H9 (cell line): ENCODE results near the gene UBE3C. TPM values are rescaled to one million over a fixed set of nuclear protein-coding genes. Genes with fewer than 3 reads are reported as not detected.

Experiments
- DNase-seq: peaks from one replicate; pipeline ENCODE4 v3.0.0-alpha.2; 2017
- H2AFZ ChIP-seq: one replicate; pipeline ENCODE4 v1.6.1; 2013; ENCODE audit warnings: mild to moderate bottlenecking, low read length, control low read depth, moderate library complexity
- H2AK5ac ChIP-seq: 2 replicates; pipeline ENCODE4 v1.6.1; 2013; ENCODE audit warnings: low read length, control low read depth, mixed read lengths; ENCODE audit not compliant: insufficient read length
- H2BK120ac ChIP-seq: one replicate; pipeline ENCODE4 v1.6.1; 2013; ENCODE audit warnings: low read depth, mild to moderate bottlenecking, low read length, control low read depth, inconsistent platforms; ENCODE audit not compliant: poor library complexity, severe bottlenecking
- H2BK12ac ChIP-seq: 2 replicates; pipeline ENCODE4 v1.6.1; 2013; ENCODE audit warnings: low read length, control low read depth, mixed read lengths, low read depth; ENCODE audit not compliant: insufficient read length
- H2BK15ac ChIP-seq: 2 replicates; pipeline ENCODE4 v1.6.1; 2013; ENCODE audit warnings: low read depth, low read length, control low read depth
- H2BK20ac ChIP-seq: one replicate; pipeline ENCODE4 v1.6.1; 2013; ENCODE audit warnings: low read depth, mild to moderate bottlenecking, low read length, control low read depth, inconsistent platforms; ENCODE audit not compliant: poor library complexity, severe bottlenecking
- H2BK5ac ChIP-seq: 2 replicates; pipeline ENCODE4 v1.6.1; 2013; ENCODE audit warnings: low read length, control low read depth, mixed read lengths; ENCODE audit not compliant: insufficient read length
- H3K14ac ChIP-seq: 2 replicates; pipeline ENCODE4 v1.6.1; 2013; ENCODE audit warnings: low read length, control low read depth; ENCODE audit not compliant: insufficient read depth
- H3K18ac ChIP-seq: 2 replicates; pipeline ENCODE4 v1.6.1; 2013; ENCODE audit warnings: low read depth, mild to moderate bottlenecking, mixed read lengths, low read length, control low read depth; ENCODE audit not compliant: insufficient read length
- H3K23ac ChIP-seq: 2 replicates; pipeline ENCODE4 v1.6.1; 2013; ENCODE audit warnings: low read length, control low read depth, mixed read lengths, low read depth; ENCODE audit not compliant: insufficient read length
- H3K23me2 ChIP-seq: 2 replicates; pipeline ENCODE4 v1.6.1; 2013; ENCODE audit warnings: low read depth, mild to moderate bottlenecking, mixed read lengths, low read length, control low read depth; ENCODE audit not compliant: insufficient read length, poor library complexity, severe bottlenecking
- H3K27ac ChIP-seq: 2 replicates; pipeline ENCODE4 v1.5.1; 2013; ENCODE audit warnings: low read length, control low read depth, mixed read lengths, low read depth; ENCODE audit not compliant: insufficient read length
- H3K27me3 ChIP-seq: 2 replicates; pipeline ENCODE4 v1.6.1; 2013; ENCODE audit warnings: low read length, control low read depth, inconsistent platforms; ENCODE audit not compliant: insufficient read depth
- H3K4ac ChIP-seq: 2 replicates; pipeline ENCODE4 v1.6.1; 2013; ENCODE audit warnings: low read depth, mild to moderate bottlenecking, control low read depth, inconsistent platforms, low read length, moderate library complexity
- H3K4me1 ChIP-seq: 2 replicates; pipeline ENCODE4 v1.6.1; 2013; ENCODE audit warnings: low read length, control low read depth, inconsistent platforms; ENCODE audit not compliant: insufficient read depth
- H3K4me2 ChIP-seq: 2 replicates; pipeline ENCODE4 v1.6.1; 2013; ENCODE audit warnings: low read length, control low read depth, mixed read lengths; ENCODE audit not compliant: insufficient read length, insufficient read depth
- H3K56ac ChIP-seq: 2 replicates; pipeline ENCODE4 v1.6.1; 2013; ENCODE audit warnings: low read depth, mild to moderate bottlenecking, mixed read lengths, low read length, control low read depth; ENCODE audit not compliant: insufficient read length
- H3K79me1 ChIP-seq: 2 replicates; pipeline ENCODE4 v1.6.1; 2013; ENCODE audit warnings: low read depth, mild to moderate bottlenecking, moderate library complexity, low read length, control low read depth, inconsistent platforms; ENCODE audit not compliant: insufficient read depth, poor library complexity, severe bottlenecking
- H3K79me2 ChIP-seq: 2 replicates; pipeline ENCODE4 v1.6.1; 2013; ENCODE audit warnings: low read length, control low read depth, inconsistent platforms; ENCODE audit not compliant: insufficient read depth
- H3K9ac ChIP-seq: 2 replicates; pipeline ENCODE4 v1.6.1; 2013; ENCODE audit warnings: low read length, control low read depth, mixed read lengths; ENCODE audit not compliant: insufficient read length; ENCODE audit errors: extremely low read depth
- H3K9me3 ChIP-seq: one replicate; pipeline ENCODE4 v1.6.1; 2013; ENCODE audit warnings: low read depth, low read length, inconsistent platforms; ENCODE audit not compliant: control insufficient read depth
- H3T11ph ChIP-seq: one replicate; pipeline ENCODE4 v1.6.1; 2013; ENCODE audit warnings: mild to moderate bottlenecking, low read length, control low read depth, inconsistent platforms
- H4K20me1 ChIP-seq: one replicate; pipeline ENCODE4 v1.6.1; 2013; ENCODE audit not compliant: control insufficient read depth, insufficient read length, insufficient read depth
- H4K5ac ChIP-seq: 2 replicates; pipeline ENCODE4 v1.6.1; 2013; ENCODE audit warnings: low read depth, mild to moderate bottlenecking, mixed read lengths, low read length, control low read depth; ENCODE audit not compliant: insufficient read length
- H4K8ac ChIP-seq: replicated peaks from 2 replicates; pipeline ENCODE4 v1.6.1; 2013; ENCODE audit warnings: low read length, control low read depth, mixed read lengths, low read depth; ENCODE audit not compliant: insufficient read length
- H4K91ac ChIP-seq: 2 replicates; pipeline ENCODE4 v1.6.1; 2013; ENCODE audit warnings: low read depth, mild to moderate bottlenecking, moderate library complexity, mixed read lengths, low read length, control low read depth; ENCODE audit not compliant: insufficient read length
- H3K27ac Mint-ChIP-seq, 3 experiments: 2 replicates in 2 of 3; 3 replicates in 1 of 3; pipeline ENCODE4 v1.8.0; 2020 to 2021; ENCODE audit warnings: mixed read lengths in 3 of 3, mild to moderate bottlenecking in 1 of 3, moderate library complexity in 1 of 3
- H3K27me3 Mint-ChIP-seq: 2 replicates; pipeline ENCODE4 v1.8.0; 2021; ENCODE audit warnings: low read depth, mild to moderate bottlenecking, moderate library complexity, mixed read lengths
- H3K36me3 Mint-ChIP-seq, 3 experiments: 2 replicates in 2 of 3; 3 replicates in 1 of 3; pipeline ENCODE4 v1.8.0; 2020 to 2021; ENCODE audit warnings: low read depth in 3 of 3, mixed read lengths in 3 of 3; ENCODE audit not compliant: insufficient read depth in 1 of 3
- H3K4me1 Mint-ChIP-seq, 2 experiments: 2 replicates each; pipeline ENCODE4 v1.8.0; 2020; ENCODE audit warnings: mixed read lengths in 2 of 2
- H3K4me3 Mint-ChIP-seq, 2 experiments: 2 replicates in 1 of 2; 3 replicates in 1 of 2; pipeline ENCODE4 v1.8.0; 2020 to 2021; ENCODE audit warnings: mild to moderate bottlenecking in 2 of 2, mixed read lengths in 2 of 2, moderate library complexity in 1 of 2
- H3K9me3 Mint-ChIP-seq, 2 experiments: 2 replicates in 1 of 2; 3 replicates in 1 of 2; pipeline ENCODE4 v1.8.0; 2020; ENCODE audit warnings: mild to moderate bottlenecking in 2 of 2, mixed read lengths in 2 of 2, moderate library complexity in 1 of 2
- WGBS: extraction: QIAGEN DNeasy Blood & Tissue Kit; methylation state at CpG from one replicate; pipeline ENCODE4 v1.1.7; 2013; ENCODE audit warnings: missing lambda C conversion rate, low lambda C conversion rate, mixed read lengths; ENCODE audit not compliant: insufficient read length; ENCODE audit errors: extremely low coverage; 5-methylcytosine and 5-hydroxymethylcytosine counted together
- total RNA-seq: library from RNA; stranded (reverse); gene quantifications from 2 replicates; pipeline ENCODE4 v1.2.1, GENCODE V29; 2021
- TF ChIP-seq, protein P1 (sequence below): fragments of 200-600 bp; sonication (generic); conservative IDR thresholded peaks from 3 replicates; pipeline ENCODE4 v1.8.0; 2021; ENCODE audit warnings: antibody characterized with exemption, mild to moderate bottlenecking

UBE3C gene
- total RNA-seq, 1 experiment from 2014 or later = 63.3 TPM

DNA sequence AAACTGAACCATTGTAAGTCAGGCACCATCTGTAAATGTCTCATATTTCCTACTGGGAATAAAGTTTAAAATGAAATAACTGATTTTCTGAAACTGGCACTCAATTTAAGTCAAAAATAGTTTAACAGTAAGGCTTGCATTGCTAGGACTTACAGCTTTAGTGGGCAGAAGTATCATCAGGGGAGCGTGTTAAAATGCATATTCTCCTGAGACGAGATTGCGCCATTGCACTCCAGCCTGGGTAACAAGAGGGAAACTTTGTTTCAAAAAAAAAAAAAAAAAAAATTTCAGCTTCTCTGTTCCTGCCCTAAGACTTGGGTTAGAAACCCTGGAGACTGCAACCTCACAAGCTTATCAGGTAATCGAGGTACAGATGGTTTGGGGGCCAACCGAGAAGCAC is 65.4 kb downstream of the UBE3C start:
- Histone ChIP-seq H4K8ac (no peak overlapping the region), H2AK5ac (no peak overlapping the region), H3K14ac (no peak overlapping the region), H4K91ac (no peak overlapping the region), H3K27me3 (no peaks in the 10 kb centered on the region), H3K79me1 (no peaks in the 10 kb centered on the region), H3K4me2 (no peak overlapping the region), H3K4ac (no peak overlapping the region), H2BK5ac (no peak overlapping the region), H3K27ac (no peak overlapping the region), H3T11ph (no peak overlapping the region), H4K20me1 (no peaks in the 10 kb centered on the region), H2BK120ac (no peak overlapping the region), H3K9ac (no peak overlapping the region), H3K79me2 (no peaks in the 10 kb centered on the region), H3K23me2 (no peaks in the 10 kb centered on the region), H3K23ac (no peak overlapping the region), H3K56ac (no peak overlapping the region), H2BK15ac (no peak overlapping the region), H3K9me3 (no peaks in the 10 kb centered on the region), H2BK20ac (no peak overlapping the region), H2AFZ (no peak overlapping the region), H2BK12ac (no peak overlapping the region), H3K18ac (no peak overlapping the region), H4K5ac (no peak overlapping the region), H3K4me1 (no peaks in the 10 kb centered on the region)
- Mint-ChIP-seq H3K27me3 (no peaks in the 10 kb centered on the region), H3K27ac (no peak overlapping the region), H3K4me1 (no peaks in the 10 kb centered on the region), H3K9me3 (no peaks in the 10 kb centered on the region), H3K36me3 (peaks cover 6 to 50% (median 23%) of the 10 kb centered on the region in 3 experiments; a peak in 6 of 7 replicates), H3K4me3 (no peak overlapping the region)
- no CpG with 5 or more reads among the region's 5 CpGs for WGBS
- TF ChIP-seq, protein P1, sequence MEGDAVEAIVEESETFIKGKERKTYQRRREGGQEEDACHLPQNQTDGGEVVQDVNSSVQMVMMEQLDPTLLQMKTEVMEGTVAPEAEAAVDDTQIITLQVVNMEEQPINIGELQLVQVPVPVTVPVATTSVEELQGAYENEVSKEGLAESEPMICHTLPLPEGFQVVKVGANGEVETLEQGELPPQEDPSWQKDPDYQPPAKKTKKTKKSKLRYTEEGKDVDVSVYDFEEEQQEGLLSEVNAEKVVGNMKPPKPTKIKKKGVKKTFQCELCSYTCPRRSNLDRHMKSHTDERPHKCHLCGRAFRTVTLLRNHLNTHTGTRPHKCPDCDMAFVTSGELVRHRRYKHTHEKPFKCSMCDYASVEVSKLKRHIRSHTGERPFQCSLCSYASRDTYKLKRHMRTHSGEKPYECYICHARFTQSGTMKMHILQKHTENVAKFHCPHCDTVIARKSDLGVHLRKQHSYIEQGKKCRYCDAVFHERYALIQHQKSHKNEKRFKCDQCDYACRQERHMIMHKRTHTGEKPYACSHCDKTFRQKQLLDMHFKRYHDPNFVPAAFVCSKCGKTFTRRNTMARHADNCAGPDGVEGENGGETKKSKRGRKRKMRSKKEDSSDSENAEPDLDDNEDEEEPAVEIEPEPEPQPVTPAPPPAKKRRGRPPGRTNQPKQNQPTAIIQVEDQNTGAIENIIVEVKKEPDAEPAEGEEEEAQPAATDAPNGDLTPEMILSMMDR = no peak
- no peak for DNase-seq
